ENCODE results near the gene HACL1. TPM values are rescaled to one million over a fixed set of nuclear protein-coding genes. Genes with fewer than 3 reads are reported as not detected.
"Not testable (repeated sequence)": the region's sequence is repeated elsewhere in the genome, so short reads cannot be mapped to it uniquely, and the experiment has no call there.

HACL1 gene
- total and polyA plus RNA-seq, 2 donors (not counting 1 experiment from before 2014, with no cell fraction given) = 20.8 to 38.7 TPM

DNA sequence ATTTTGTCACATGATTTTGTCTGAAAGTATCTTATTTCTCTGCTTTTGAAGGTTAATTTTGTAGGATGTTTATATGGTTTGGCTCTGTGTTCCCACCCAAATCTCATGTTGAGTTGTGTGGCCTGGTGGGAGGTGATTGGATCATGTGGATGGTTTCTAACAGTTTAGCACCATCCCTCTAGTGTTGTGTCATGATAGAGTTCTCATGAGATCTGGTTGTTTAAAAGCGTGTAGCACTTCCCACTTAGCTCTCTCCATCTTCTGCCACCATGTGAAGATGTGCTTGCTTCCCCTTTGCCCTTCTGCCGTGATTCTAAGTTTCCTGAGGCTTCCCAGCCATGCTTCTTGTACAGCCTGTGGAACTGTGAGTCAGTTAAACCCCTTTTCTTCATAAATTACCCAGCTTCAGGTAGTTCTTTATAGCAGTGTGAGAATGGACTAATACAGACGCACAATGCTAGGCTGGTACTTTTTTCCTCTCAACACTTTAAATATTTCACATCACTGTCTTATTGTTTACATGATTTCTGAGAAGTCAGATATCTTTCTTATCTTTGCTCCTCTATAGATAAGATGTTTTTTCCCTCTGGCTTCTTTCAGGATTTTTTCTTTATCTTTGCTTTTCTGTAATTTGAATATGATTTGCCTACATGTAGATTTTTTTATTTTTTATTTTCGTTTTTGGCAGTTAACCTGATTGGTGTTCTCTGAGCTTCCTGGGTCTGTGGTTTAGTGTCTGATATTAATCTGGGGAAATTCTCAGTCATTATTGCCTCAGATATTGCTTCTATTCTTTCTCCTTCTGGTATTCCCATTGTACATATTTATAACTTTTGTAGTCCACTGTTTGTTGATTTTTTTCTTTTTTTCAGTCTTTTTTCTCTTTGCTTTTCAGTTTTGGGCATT, 22.4 kb upstream of the HACL1 start:
- no peak for TF ChIP-seq CTCF (IDR thresholded peaks at IDR 0.05)
- TF ChIP-seq EZH2 (IDR thresholded peaks at IDR 0.05; ENCODE audit: borderline replicate concordance, insufficient read depth, low read depth, low read length, poor library complexity, severe bottlenecking) = no peak
- Histone ChIP-seq H3K36me3 (replicated peaks in 1 of 2; ENCODE audit: control extremely low read depth in 1 of 2, control insufficient read depth in 1 of 2, extremely low read depth in 1 of 2, insufficient read depth in 2 of 2, low read length in 1 of 2) (peaks cover 0 to 1% of the 10 kb centered on the region in 2 experiments), H2AFZ (ENCODE audit: insufficient read depth, low read depth, low read length, poor library complexity, severe bottlenecking) (no peak overlapping the region), H3K4me3 (ENCODE audit: control extremely low read depth in 1 of 5, extremely low read depth in 1 of 5, insufficient read depth in 1 of 5, low read depth in 2 of 5, low read length in 4 of 5) (no peak overlapping the region), H3K4me1 (ENCODE audit: control insufficient read depth in 2 of 2, insufficient read depth in 2 of 2, low read length in 2 of 2) (peaks cover 0 to 4% of the 10 kb centered on the region in 2 donors), H3K9me3 (ENCODE audit: control extremely low read depth in 1 of 3, control insufficient read depth in 2 of 3, insufficient read depth in 1 of 3, low read length in 2 of 3) (peaks cover 4 to 23% (median 9%) of the 10 kb centered on the region in 3 donors), H3K27me3 (replicated peaks in 1 of 4; ENCODE audit: control extremely low read depth in 1 of 4, control insufficient read depth in 3 of 4, insufficient read depth in 4 of 4, low read length in 3 of 4) (no peaks in the 10 kb centered on the region), H3K79me2 (ENCODE audit: control insufficient read depth, insufficient read depth, low read length) (peaks cover 22% of the 10 kb centered on the region), H3K27ac (ENCODE audit: low read length in 2 of 2) (no peak overlapping the region), H4K20me1 (ENCODE audit: control insufficient read depth, insufficient read depth, low read length, poor library complexity, severe bottlenecking) (no peaks in the 10 kb centered on the region), H3K9ac (ENCODE audit: low read length) (no peak overlapping the region), H3K4me2 (replicated peaks; ENCODE audit: low read depth, low read length, poor library complexity, severe bottlenecking) (no peak overlapping the region)
- Mint-ChIP-seq H3K27me3 (no peaks in the 10 kb centered on the region), H3K27ac (no peak overlapping the region), H3K4me1 (peaks cover 4% of the 10 kb centered on the region), H3K4me3 (no peak overlapping the region), H3K9me3 (ENCODE audit: insufficient read depth) (peaks cover 21% of the 10 kb centered on the region)
- WGBS (ENCODE audit: insufficient coverage) = 86% methylated on average over 2 of the region's 4 CpGs
- ChIA-PET CTCF (no interaction called here), POLR2A (no interaction called here)
- intact Hi-C loops (cut with micrococcal nuclease) = no loop called here
- DNase-seq = no peak
- ATAC-seq (ENCODE audit: low read depth) = no peak

DNA sequence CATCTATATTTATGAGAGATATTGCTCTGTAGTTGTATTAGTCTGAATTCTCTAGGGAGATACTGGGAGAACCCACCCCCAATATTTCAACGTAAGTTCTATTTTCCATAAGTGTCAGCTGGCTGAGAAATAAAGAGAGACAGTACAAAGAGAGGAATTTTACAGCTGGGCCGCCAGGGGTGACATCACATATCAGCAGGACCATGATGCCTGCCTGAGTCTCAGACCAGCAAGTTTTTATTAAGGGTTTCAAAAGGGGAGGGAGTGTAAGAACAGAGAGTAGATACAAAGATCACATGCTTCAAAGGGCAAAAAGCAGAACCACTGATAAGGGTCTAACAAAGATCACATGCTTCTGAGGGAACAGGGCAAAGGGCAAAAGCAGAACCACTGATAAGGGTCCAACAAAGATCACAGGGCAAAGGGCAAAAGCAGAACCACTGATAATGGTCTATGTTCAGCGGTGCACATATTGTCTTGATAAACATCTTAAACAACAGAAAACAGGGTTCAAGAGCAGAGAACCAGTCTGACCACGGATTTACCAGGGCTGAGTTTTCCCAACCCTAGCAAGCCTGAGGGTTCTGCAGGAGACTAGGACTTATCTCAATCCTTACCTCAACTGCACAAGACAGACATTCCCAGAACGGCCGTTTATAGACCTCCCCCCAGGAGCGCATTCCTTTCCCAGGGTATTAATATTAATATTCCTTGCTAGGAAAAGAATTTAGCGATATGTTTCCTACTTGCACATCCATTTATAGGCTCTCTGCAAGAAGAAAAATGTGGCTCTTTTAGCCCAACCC, 18.5 kb upstream of the HACL1 start:
- WGBS (ENCODE audit: insufficient coverage) = 96% methylated on average over 4 of the region's 8 CpGs
- H3K9ac ChIP-seq (ENCODE audit: low read length); CTCF ChIA-PET; H3K4me1 ChIP-seq (ENCODE audit: control insufficient read depth in 2 of 2, insufficient read depth in 2 of 2, low read length in 2 of 2); DNase-seq; H3K27ac ChIP-seq (ENCODE audit: low read length in 2 of 2); H3K4me3 Mint-ChIP-seq; H2AFZ ChIP-seq (ENCODE audit: insufficient read depth, low read depth, low read length, poor library complexity, severe bottlenecking); POLR2A ChIA-PET; intact Hi-C loops (cut with micrococcal nuclease); H3K4me2 ChIP-seq (replicated peaks; ENCODE audit: low read depth, low read length, poor library complexity, severe bottlenecking); H3K27me3 Mint-ChIP-seq; H3K4me3 ChIP-seq (ENCODE audit: control extremely low read depth in 1 of 5, extremely low read depth in 1 of 5, insufficient read depth in 1 of 5, low read depth in 2 of 5, low read length in 4 of 5); H3K4me1 Mint-ChIP-seq; H3K27me3 ChIP-seq (replicated peaks in 1 of 4; ENCODE audit: control extremely low read depth in 1 of 4, control insufficient read depth in 3 of 4, insufficient read depth in 4 of 4, low read length in 3 of 4); H3K27ac Mint-ChIP-seq; ATAC-seq (ENCODE audit: low read depth); H3K36me3 ChIP-seq (replicated peaks in 1 of 2; ENCODE audit: control extremely low read depth in 1 of 2, control insufficient read depth in 1 of 2, extremely low read depth in 1 of 2, insufficient read depth in 2 of 2, low read length in 1 of 2); H4K20me1 ChIP-seq (ENCODE audit: control insufficient read depth, insufficient read depth, low read length, poor library complexity, severe bottlenecking): not testable (repeated sequence)
- peaks cover 21% of the 10 kb centered on the region for H3K9me3 Mint-ChIP-seq (ENCODE audit: insufficient read depth)
- Histone ChIP-seq H3K79me2 (ENCODE audit: control insufficient read depth, insufficient read depth, low read length) (peaks cover 13% of the 10 kb centered on the region), H3K9me3 (ENCODE audit: control extremely low read depth in 1 of 3, control insufficient read depth in 2 of 3, insufficient read depth in 1 of 3, low read length in 2 of 3) (peaks cover 4 to 23% (median 13%) of the 10 kb centered on the region in 3 donors)

All from B cell (primary cell).